OCI-M2 (cell line): Measurements from ENCODE around the gene OCA2.
"Not testable (repeated sequence)": the region's sequence is repeated elsewhere in the genome, so short reads cannot be mapped to it uniquely, and the experiment has no call there.

Experiments
- DNase-seq: peaks from one replicate; lab custom pipeline; 2025; ENCODE audit not compliant: unreplicated experiment; lab: John Stamatoyannopoulos, UW

The OCA2 gene

DNA sequence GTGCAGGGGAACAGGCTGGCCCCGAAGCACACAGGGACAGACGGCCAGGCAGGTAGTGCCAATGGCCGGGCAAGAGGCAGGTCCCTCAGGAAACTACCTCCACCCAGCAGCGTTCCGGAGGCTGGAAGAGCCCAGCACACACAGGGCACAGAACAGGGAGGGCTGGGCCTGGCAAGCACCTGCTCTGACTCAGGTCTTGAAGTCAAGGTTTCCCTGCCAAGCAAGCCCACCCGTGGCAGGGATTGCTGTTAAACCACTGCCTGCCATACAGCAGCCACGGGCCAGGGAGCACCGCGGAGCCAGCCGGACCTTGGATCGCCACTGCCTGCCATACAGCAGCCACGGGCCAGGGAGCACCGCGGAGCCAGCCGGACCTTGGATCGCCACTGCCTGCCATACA is 22.5 kb upstream of the OCA2 start:
- not testable (repeated sequence) for DNase-seq

DNA sequence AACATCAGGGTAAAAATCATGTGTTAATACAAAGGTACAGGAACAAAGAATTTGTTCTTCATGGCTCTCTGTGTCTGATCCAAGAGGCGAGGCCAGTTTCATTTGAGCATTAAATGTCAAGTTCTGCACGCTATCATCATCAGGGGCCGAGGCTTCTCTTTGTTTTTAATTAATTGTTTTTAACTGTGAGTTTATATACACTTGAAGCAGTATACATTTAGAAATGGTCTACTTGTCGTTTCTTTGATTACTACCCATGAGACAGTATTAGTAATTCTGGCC is 21.2 kb upstream of the OCA2 start:
- DNase-seq = no peak

DNA sequence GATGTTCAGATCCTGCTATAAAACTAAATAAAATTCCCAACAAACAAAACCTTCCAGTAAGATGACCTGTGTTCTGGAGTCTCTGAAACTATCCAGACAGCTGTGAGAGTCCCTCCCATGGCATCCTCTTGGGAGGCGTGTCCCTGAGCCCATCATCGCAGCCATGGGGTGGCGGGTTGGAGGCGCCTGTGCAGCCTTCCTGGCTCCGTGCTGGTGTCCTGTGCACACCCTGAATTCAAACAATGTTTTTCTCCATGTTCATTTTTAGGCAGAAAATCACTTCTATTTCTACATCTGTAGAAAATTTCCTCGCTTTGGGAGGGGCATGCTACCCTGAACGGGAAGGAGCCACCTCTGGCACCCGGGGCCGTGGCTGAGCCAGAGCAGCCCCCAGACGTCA is 19.4 kb upstream of the OCA2 start:
- DNase-seq = no peak

DNA sequence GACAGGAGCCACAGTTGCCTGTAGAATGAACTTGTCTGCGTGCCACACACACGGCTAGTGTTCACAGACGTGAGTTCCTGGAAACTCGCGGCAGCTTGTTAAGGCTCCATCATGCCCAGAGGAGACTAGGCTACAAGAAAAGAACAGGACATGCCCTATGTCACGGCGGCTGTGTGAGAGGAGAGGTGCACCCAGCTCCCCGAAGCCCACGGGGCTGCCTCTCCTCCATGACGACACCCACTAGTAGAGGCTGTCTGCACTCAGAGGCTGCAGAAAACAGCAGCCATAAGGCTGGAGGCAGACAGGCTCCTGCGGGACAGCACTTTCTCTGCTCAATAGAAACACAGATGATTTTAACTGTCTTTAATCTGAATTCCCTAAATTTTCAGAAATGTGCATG is 19.0 kb upstream of the OCA2 start:
- DNase-seq = no peak

DNA sequence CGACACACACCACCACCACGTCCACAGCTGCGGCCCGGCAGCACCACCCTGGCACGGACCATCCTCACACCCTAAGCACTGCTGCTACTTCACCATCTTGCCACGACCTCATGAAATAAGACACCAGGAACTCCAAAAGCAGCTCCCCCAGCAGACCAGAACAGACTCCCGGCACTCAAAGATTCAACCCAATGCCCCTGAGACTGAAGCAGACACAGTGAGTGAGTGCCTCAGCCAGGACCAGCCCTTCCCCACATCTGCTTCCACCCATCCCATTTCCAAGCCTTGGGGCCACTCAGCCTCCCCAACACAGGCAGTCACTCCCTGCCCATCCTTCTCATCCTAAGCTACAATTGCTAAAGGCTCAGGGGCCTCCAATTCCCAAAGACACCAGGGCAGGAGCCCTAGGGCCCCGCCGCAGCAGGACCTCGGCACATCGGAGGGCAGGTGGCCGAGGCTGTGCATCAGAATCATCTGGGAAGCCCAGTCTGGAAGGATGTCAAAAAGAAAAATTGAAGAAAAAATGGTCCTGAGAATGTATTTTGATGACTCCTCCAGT is 18.4 kb upstream of the OCA2 start:
- no peak for DNase-seq

DNA sequence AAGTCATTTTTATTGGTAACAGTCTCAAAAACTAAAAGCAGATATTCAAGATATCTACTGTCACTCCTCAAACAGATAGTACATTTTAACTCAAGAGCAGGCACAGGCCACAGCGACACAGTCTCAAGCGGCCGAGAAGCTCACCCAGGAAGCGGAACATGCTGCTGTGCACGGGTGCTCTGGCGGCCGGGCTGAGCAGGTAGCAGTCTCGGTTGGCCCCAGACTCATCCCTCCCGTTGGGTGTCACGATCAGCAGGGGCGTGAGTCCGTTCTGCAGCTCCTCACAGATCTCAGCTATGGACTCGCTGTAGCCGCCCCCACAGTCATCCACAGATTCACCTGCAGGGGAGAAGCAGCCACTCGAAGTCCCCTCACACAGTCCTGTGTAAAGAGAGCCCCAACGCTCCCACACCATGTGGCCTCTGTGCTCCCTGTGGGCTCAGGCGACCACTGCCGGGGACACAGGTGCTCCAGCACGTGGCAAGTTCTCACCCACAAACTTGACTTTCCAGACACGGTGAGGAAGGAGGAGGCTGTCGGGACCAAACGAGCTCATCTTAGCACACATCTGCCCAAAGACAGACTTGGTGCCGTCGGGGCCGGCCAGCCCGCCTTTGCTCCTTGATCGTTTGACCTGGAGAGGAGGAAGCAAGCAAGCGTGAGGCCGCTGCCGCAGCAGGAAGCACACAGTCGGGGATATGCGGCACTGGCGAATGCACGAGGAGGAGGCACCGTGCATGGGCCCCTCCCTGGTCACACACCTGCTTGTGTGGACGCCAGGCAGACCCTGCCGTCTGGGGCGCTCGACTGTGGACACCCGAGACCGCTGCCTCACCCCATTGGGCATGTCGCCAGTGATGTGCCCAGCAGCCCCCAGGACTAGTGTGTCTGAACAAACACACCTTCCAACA is 17.7 kb upstream of the OCA2 start:
- no peak for DNase-seq

DNA sequence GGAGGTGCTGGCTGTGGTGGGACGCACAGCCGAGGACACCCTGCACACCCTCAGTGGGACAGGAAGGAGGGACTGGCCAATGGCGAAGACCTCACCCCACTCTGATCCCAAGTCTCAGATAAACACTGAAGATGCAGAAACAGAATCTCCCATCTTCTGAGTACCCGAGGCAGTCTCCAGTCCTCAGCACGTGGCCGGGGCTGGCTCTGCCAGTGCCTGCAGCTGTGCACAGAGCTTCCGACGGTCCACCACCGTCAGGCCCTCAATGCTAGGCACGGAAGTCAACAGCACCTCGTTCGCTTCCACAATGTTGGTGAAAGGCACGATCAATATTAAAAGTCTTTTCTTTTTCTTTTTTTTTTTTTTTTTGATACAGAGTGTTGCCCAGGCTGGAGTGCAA is 16.8 kb upstream of the OCA2 start:
- DNase-seq = no peak

DNA sequence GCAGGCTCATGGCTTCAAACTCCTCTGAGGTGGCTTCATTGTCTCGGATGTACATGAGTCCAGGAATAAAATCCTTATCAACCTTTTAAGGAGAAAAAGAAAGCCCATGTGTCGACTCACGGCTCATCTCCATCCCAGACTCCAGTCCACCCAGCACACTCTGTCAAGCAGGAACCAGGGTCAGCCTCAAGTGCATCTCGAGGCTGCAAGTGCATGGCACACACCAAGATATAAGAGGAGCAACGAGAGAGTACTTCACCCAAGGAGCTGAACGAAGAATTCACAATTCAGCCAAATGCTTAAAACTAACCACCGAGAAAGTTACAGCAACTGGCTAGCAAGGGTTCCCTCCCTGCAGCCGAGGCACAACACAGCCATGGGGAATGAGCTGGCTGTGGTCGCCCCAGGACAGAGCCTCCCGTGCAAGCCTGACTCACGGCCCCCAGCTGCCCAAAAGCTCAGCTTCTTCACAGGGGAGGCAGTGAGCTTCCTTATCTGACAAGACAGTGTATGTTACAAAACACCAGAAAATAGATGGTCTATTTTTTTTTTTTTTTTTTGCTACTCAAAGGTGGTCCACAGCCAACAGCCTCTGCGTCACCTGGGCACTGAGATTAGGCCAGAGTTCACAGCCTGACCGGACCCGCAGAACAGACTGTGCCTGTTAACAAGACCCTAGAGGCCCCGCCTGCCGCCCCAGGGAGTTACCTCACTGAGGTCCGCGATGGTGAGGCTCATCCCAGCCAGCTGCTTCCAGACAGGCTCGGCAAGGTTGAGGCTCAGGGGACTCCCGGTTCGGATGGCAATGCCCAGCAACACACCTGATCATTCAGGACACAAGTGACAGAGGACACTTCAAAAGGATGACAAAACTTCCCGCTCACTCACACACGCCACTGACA is 15.9 kb upstream of the OCA2 start:
- DNase-seq = no peak

DNA sequence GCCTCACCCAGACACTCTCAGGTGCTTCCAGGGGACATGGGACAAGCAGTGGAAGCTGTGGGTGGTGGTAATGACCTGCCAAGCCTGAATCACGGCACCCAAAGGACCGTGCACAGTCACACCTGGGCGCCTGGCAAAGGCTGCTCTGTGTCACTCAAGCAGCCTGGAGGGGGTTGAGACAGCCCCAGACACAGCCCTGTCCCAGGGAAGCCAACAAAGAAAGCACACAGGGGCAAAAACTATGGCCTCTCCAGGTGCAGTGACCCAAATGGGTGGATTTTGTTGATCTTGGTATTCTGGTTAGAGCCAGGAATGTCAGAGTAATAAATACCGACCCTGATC is 15.0 kb upstream of the OCA2 start:
- DNase-seq = no peak

DNA sequence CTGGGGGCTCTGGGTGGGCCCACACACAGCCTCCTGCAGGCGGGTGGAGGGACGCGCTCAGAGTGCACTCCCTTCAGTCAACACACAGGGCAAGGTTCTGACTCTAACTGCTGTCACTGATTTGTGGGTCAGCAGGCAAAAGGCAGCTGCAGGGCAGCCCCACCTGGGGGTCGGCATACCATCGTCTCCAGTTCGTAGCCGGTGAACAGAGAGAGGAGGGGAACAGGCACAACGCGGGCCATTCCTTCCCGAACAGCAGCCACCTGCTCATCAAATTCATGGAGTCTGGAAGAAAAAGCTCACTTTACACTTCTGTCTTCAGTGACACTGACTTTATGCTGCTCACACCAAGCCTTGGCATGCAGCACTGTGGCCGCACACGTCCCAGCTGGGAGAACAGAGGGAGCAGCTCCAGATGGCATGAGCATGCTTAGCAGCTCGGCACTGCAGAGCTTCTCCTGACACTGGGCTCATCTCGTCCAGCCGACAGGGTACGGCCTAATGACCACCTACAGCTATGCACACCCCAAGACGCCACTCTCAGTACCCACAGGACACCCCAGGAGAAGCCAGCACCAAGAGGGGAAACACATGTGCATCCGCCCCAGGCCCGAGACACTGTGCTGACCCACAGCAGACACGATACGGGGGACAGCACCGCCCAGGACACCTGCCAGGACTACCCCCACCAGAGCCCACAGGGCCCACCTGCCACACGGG is 14.4 kb upstream of the OCA2 start:
- no peak for DNase-seq

DNA sequence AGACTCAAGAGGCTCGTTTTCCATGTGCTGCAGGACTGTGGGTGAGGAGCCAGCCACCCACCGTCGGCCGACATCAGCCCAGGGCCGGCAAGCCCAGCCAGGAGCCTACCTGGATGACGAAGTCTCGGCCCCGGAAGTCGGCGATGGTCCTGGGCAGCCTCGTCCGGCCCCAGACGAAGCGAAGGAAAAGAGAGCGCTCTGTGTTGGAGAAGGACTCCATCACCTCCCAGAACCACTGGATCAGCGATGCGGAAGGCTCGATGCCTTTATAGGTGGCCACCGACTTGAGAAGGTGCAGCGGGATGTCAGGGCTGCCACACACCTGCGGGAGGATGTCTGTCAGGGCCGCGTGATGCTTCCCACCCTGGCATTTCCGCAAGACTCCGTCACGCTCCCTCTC is 13.8 kb upstream of the OCA2 start:
- no peak for DNase-seq

DNA sequence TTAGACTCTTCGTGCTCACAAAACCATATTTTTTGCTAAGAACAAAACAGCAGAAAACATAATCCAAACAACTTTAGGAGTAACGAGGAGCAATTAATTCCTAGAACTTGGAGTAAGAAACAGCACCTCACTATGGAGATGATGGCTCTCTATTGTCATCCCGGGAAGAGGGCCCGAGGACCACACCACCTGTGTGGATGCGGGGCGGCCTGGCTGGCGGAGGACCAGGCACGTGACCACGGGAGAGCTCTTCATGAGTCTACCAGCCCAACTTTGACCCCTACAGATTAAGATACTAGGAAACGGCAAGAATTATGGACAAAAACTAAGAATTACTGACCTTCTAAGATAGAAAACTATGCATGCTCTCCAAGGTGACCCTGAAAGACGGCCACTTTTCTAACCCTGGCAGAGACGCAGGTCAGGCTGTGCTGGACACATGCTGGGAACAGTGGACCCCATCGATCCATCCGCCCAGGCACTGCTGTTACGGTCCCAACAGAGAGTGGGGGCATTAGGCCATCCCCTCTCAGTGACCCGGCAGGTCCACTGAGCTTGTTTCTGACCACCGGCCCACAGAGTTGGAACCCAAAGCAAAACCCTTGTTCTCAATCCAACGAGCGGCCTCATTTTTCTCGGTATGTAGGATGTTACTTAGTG is 13.1 kb upstream of the OCA2 start:
- no peak for DNase-seq

DNA sequence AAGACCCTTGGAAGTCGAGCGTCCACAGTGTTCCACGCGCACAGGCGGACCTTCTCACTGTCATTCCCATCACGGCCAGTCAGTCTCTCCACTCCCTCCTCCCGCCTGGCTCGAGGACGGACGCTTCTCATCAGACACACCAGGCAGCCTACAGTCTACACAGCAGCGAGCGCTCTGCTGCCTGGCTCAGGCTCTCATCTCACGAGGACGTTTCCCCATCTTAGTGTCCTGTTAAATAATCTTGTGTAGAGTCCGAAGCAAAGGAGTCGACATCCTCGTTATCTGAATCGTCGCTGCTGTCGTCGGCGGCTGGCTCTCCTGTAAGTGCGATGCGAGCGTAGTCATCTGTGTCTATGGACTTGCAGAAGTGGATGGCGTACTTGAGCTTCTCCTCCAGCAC is 12.4 kb upstream of the OCA2 start:
- DNase-seq = no peak

DNA sequence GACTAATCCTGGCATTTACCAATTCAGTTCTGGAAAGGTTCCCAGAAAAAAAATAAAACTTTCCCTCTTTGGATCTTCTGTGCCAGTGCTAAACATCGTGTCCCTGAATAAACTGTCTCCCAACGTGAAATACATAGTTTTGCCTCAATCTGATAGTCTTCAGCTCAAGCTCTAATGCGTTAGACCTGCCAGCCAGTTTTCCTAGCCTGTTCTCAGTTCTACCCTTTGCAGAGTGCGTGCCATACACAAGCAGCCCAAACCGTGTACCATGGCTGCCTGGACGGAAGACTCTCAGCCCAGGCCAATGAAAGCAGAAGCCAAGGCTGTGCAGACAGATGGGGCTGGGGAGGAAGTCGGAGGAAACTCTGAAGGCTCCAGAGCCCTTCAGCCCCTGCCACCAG is 11.4 kb upstream of the OCA2 start:
- no peak for DNase-seq

DNA sequence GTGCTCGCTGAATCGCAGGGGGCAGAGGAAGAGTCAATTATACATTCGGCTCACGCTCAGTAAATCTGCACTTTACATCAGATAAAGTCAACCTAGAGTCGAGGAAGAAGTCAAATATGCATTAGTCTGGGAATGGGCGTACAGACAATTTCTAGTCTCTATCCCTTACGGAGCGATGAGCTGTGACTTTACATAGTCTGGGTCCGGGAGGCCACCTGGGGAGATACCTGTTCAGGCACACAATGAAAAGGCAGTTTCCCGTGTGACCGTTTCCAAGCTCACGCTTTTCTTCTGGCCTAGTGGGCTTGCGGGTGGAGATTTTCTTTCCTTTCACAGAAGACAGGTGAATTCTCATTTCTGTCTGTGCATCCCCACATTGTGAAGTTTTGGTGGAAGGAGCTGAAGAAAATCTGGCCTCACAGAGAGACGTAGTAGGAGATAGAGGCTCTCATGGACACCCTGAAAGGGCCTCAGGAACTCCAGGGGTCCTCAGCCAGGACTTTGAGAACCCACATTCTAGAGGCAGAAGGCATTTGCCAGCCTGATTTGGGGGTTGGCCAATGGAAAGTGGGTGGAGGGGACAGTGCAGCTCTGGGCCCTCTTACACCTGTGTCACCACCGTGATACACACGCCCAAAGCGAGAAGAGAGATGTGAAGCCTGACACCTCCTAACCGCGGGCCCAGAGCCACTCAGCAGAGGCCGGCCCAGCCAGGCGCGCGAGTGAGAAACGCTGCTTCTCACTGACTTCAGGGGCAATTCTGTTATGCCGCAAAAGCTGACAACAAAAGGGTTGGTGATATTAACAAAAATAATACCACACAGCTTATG is 10.7 kb upstream of the OCA2 start:
- no peak for DNase-seq

DNA sequence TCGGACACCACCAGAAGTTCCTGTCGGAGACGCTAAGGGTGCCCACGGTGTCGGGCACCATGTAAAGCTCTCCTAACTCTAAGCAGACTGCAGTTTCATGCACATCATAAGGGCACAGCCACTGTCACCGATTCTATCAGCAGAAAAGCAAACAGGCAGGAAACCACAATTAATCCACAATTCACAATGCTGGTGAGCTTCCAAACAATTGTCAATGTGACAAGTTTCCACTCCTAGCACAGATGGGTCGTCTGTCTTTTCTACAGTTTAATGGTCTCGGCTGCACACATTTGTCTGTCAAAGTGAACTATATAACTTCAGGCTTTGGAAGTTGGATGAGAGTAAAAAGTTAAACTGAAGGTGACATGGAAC is 8.8 kb upstream of the OCA2 start:
- no peak for DNase-seq

DNA sequence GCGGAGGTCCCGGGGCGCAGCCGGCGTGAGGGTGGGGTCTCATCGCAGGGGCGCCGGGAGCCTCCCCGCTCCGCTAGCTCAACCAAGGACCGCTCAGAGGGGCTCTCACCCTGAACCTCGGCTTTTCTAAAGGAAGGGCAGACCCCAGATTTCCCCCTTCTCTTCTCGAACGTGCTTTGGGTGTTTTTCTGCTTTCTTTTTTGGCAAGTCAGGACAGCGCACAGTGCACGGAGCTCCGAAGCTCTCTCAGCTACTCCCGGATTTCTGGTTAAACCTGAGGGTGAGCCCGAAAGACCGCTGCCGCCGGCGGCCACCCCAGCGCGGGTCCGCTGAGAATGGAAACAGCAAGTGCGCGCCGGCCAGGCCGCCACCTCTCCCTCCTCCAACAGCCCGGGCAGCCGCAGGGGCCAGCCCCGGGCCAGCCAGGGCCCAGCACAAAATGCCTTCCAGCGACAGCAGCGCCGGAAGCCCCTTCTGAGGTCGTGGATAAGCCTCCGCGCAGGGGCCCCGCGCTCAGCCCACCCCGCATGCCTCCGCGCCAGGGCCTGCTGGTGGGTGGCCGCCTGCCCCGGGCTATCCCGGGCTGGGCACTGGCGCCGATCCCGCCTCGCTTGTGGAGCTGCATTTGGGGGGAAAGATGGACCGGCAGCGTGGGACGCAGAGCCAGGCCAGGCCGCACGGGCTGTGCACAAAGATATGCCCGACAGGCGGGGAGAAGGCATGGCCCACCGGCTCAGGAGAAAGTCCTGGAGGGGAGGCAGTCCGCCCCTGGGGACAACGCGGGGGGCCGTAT is 8.2 kb upstream of the OCA2 start:
- DNase-seq = no peak

DNA sequence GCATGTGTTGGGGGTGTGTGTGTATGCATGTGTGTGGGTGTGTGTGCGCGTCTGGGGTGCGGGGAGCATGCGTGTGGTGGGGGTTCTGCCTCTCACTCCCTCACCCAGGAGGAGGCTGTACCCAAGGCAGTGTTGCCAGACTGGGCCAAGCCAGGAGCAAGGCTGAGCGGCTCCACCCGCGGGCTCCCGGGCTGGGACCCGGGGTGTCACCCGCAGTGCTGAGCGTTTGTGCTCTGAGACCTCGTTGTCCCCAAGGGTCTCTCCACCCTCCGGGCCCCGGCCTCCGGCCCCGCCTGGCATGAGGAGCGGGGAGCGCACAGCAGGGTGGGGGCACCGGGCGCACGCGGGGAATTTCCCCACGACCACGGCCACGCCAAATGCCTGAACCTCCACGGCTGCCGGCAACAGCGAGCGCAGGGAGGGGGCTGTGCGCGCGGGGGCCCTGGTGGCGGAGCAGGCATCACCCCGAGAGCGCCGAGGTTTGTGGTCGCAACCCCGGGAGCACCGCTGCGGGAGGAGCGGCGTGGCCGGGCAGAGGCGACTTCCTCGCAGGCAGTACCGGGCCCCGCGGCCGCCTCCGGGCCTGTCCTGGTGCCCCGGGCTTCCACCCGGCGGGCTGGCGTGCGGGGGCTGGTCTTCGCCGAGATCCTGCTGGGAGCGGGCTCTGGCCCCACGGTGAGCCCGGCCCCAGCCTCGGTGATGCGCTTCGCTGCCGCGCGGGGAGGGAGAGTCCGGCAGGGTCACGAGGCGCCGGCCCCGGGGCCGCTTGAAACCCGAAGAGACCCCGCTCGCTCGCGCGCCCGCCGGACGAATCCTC is 7.4 kb upstream of the OCA2 start:
- no peak for DNase-seq

DNA sequence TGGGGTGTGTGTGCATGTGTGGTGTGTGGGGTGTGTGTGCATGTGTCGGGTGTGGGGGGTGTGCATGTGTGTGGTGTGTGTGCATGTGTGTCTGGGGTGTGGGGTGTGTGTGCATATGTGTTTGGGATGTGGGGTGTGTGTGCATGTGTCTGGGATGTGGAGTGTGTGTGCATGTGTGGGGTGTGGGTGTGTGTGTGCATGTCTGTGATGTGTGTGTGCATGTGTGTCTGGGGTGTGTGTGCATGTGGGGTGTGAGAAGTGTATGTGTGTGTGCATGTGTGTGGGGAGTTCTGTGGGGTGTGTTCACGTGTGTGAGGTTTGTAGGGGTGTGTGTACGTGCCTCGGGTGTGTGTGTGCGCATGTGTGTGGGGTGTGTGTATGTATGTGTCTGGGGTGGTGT is 6.7 kb upstream of the OCA2 start:
- no peak for DNase-seq
